Activated CD4-positive, alpha-beta memory T cell treated with anti-CD3 and anti-CD28 coated beads for 36 hours (primary cell): Measurements from ENCODE around the gene NEK6. TPM values are rescaled to one million over a fixed set of nuclear protein-coding genes. Genes with fewer than 3 reads are reported as not detected.

ENCODE experiments used
- CTCF ChIA-PET: fragments of 350-600 bp; sonication (Branson Sonifier 250); formaldehyde crosslinking; loops from one replicate; lab custom pipeline; 2021; ENCODE audit warnings: antibody characterized with exemption, inconsistent platforms; lab: Charles Lee
- POLR2A ChIA-PET: fragments of 350-600 bp; sonication (Branson Sonifier 250); formaldehyde crosslinking; loops from one replicate; lab custom pipeline; 2021; ENCODE audit warnings: antibody characterized with exemption; lab: Charles Lee
- DNase-seq: peaks from one replicate; pipeline ENCODE4 v3.0.0-alpha.2; 2020
- H3K27ac Mint-ChIP-seq: one replicate; pipeline ENCODE4 v1.8.0; 2021; ENCODE audit warnings: mixed read lengths
- H3K27me3 Mint-ChIP-seq: one replicate; pipeline ENCODE4 v1.8.0; 2021; ENCODE audit warnings: mixed read lengths
- H3K36me3 Mint-ChIP-seq: one replicate; pipeline ENCODE4 v1.8.0; 2021; ENCODE audit warnings: mixed read lengths
- H3K4me1 Mint-ChIP-seq: one replicate; pipeline ENCODE4 v1.8.0; 2021; ENCODE audit warnings: low read depth, mixed read lengths
- H3K4me3 Mint-ChIP-seq: one replicate; pipeline ENCODE4 v1.8.0; 2021; ENCODE audit warnings: mild to moderate bottlenecking, mixed read lengths
- H3K9me3 Mint-ChIP-seq: one replicate; pipeline ENCODE4 v1.8.0; 2021; ENCODE audit warnings: mixed read lengths
- intact Hi-C: fragments of 100-400 bp; cut with micrococcal nuclease; formaldehyde crosslinking; loops from one replicate; pipeline ENCODE4 v1.15.1; 2023
- total RNA-seq, 2 experiments: library from RNA; stranded (reverse); gene quantifications; one replicate each; pipeline ENCODE4 v1.2.3, GENCODE V29; 2021

Gene NEK6
- total RNA-seq, 2 experiments from 2014 or later: 16.1 to 18.8 TPM

DNA sequence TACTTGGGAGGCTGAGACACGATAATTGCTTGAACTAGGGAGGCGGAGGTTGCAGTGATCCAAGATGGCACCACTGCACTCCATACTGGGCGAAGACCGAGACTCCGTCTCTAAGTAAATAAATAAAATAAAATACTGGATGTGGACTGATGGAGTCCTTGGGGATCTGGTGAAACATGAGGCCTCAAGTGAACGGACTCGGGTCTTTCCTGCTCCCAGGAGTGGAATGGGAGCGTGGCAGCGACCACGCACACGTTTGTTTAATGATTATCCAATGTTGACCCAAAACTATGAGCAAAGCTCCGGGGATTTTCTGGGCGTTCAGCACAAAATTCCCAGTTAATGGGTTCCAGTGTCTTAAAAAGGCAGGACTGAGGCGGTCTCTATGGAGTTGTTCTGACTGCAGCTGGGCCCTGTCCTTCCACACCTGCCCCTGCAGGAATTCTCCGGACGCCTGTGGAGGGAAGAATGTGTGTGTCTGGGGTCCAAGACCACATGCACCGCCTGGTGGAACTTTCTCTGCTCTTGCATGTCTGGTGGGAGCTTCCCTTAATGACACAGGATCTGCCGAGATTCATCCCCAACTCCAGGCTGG is 26.6 kb downstream of the NEK6 start:
- Mint-ChIP-seq H3K9me3 (no peaks in the 10 kb centered on the region), H3K4me3 (no peak overlapping the region), H3K27ac (no peak overlapping the region), H3K36me3 (peaks cover 3% of the 10 kb centered on the region), H3K27me3 (no peaks in the 10 kb centered on the region), H3K4me1 (peaks cover 30% of the 10 kb centered on the region)
- no peak for DNase-seq
- ChIA-PET CTCF (no interaction called here), POLR2A (no interaction called here)
- intact Hi-C loops: no loop called here

DNA sequence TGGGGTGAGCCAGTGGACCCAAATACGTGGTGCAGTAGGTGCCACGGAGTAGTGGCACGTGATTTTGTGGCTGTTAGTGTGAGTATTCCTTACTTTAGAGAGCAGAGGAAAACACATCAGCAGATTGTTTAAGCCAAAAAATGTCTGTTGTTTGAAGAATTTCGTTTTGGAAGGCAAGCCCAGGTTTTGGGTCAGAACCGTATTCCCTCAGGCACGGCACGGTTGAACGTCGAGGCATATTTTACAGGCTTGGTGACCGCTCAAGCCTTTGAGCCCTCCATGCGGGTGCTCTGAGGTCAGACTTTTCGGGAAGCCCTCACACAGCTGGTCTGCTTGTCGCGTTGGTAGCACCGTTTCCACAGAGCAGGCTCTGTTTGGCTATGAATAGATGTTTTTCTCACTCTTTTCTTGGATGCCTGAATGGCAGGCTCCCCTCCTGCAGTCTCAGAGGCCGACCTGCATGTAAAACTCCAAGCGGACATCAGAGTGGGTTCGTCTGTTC is 27.2 kb downstream of the NEK6 start:
- POLR2A ChIA-PET: no interaction called here
- H3K9me3 Mint-ChIP-seq: no peaks in the 10 kb centered on the region
- H3K27ac Mint-ChIP-seq: peak overlapping the region; percentile 99
- H3K27me3 Mint-ChIP-seq: no peaks in the 10 kb centered on the region
- H3K36me3 Mint-ChIP-seq: peaks cover 3% of the 10 kb centered on the region
- H3K4me3 Mint-ChIP-seq: no peak overlapping the region
- peaks cover 30% of the 10 kb centered on the region for H3K4me1 Mint-ChIP-seq
- intact Hi-C loops: no loop called here
- CTCF ChIA-PET: interaction anchor here (1.1 to 1.7 kb wide), 2 partner anchors 35 to 158 kb away, joined by 3 to 5 read pairs; no protein-coding TSS in a partner anchor
- no peak for DNase-seq

DNA sequence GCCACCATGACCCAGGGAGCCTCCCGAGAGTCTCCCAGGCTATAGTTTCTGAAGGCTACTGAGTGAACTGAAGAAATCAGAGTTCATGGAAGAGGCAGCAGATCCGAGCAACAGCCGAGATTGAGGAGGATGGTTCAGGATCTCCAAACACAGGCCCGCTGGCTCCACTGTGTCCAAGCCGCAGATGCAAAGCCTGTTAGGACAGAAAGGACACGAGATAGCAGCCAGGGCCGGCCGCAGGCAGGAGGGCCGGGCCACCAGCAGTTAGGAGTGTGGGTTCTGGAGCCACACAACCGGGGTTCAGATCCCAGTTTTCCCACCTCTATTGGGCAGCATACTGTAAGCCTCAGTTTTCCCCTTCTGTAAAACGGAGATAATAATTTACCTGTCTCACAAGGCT is 27.7 kb downstream of the NEK6 start:
- H3K27ac Mint-ChIP-seq: peak overlapping the region; percentile 99
- no peak for DNase-seq
- peaks cover 30% of the 10 kb centered on the region for H3K4me1 Mint-ChIP-seq
- ChIA-PET CTCF (interaction anchor here (1.1 to 1.7 kb wide), 3 partner anchors 35 to 159 kb away, joined by 3 to 5 read pairs (median 3); no protein-coding TSS in a partner anchor), POLR2A (interaction anchor here (1.0 kb wide), 1 partner anchor 28 kb away, joined by 4 read pairs; the partner anchor contains the start of gene NEK6)
- H3K27me3 Mint-ChIP-seq: no peaks in the 10 kb centered on the region
- intact Hi-C loops: no loop called here
- H3K9me3 Mint-ChIP-seq: no peaks in the 10 kb centered on the region
- peaks cover 3% of the 10 kb centered on the region for H3K36me3 Mint-ChIP-seq
- H3K4me3 Mint-ChIP-seq: no peak overlapping the region

- H3K4me3 Mint-ChIP-seq: peak overlapping the region; percentile 70
- H3K36me3 Mint-ChIP-seq: peaks cover 3% of the 10 kb centered on the region
- DNase-seq: peak; percentile 79
- H3K27ac Mint-ChIP-seq: peak overlapping the region; percentile 99
- CTCF ChIA-PET: interaction anchor here (1.1 to 1.7 kb wide), 3 partner anchors 35 to 159 kb away, joined by 3 to 5 read pairs (median 3); no protein-coding TSS in a partner anchor
- no peaks in the 10 kb centered on the region for H3K9me3 Mint-ChIP-seq
- H3K4me1 Mint-ChIP-seq: peaks cover 34% of the 10 kb centered on the region
- H3K27me3 Mint-ChIP-seq: no peaks in the 10 kb centered on the region
- POLR2A ChIA-PET: interaction anchor here (1.0 to 1.4 kb wide), 2 partner anchors 28 to 69 kb away, joined by 3 to 4 read pairs; partner anchors contain the start of gene NEK6
- intact Hi-C loops: loop anchor here (1.0 kb wide), 3 partner anchors 32 to 84 kb away; no protein-coding TSS in a partner anchor
Measured at GRCh38 chr9:124285903-124286291, 28.1 kb downstream of the NEK6 start.

- intact Hi-C loops: loop anchor here (1.0 kb wide), 3 partner anchors 32 to 84 kb away; no protein-coding TSS in a partner anchor
- H3K27ac Mint-ChIP-seq: peak overlapping the region; percentile 99
- no peaks in the 10 kb centered on the region for H3K27me3 Mint-ChIP-seq
- H3K36me3 Mint-ChIP-seq: peaks cover 3% of the 10 kb centered on the region
- ChIA-PET CTCF (interaction anchor here (1.1 to 1.7 kb wide), 3 partner anchors 34 to 160 kb away, joined by 3 to 5 read pairs (median 3); no protein-coding TSS in a partner anchor), POLR2A (interaction anchor here (0.6 to 1.4 kb wide), 4 partner anchors 29 to 77 kb away, joined by 3 to 4 read pairs (median 3); partner anchors contain the start of gene NEK6)
- H3K9me3 Mint-ChIP-seq: no peaks in the 10 kb centered on the region
- peaks cover 39% of the 10 kb centered on the region for H3K4me1 Mint-ChIP-seq
- DNase-seq: peak; percentile 85
- peak overlapping the region; percentile 70 for H3K4me3 Mint-ChIP-seq
Measured at GRCh38 chr9:124286292-124286931, 28.7 kb downstream of the NEK6 start.

DNA sequence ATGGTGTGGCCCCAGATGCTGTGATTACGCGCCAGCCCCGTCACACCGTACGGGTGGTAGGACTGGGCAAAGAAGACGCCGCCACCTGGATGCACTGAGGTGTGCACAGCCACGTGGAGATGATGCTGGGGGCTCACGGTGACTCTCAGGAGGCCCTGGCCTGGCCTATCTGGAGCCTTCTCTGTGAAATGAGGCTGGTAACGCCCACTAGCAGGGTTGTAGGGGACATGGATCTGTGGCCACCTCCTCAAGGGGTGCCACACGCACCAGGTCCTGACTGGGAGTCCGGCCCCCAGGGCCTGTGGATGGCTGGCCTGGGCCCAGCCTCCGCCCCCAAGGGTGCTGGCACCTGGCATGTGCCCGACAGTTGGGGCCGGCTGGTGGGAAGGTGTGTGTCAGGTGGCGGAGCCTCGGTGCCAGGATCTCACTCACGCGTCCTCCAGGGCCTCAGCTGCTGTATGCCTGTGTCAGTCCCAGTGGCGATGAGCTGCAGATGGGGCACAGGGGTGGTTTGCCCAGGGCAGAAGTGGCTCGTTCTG is 32.4 kb downstream of the NEK6 start:
- intact Hi-C loops: no loop called here
- ChIA-PET POLR2A (no interaction called here), CTCF (interaction anchor here (1.1 to 1.3 kb wide), 2 partner anchors 15 to 156 kb away, joined by 3 read pairs; no protein-coding TSS in a partner anchor)
- peaks cover 3% of the 10 kb centered on the region for H3K36me3 Mint-ChIP-seq
- no peaks in the 10 kb centered on the region for H3K27me3 Mint-ChIP-seq
- H3K4me3 Mint-ChIP-seq: no peak overlapping the region
- peaks cover 57% of the 10 kb centered on the region for H3K4me1 Mint-ChIP-seq
- no peaks in the 10 kb centered on the region for H3K9me3 Mint-ChIP-seq
- DNase-seq: no peak
- no peak overlapping the region for H3K27ac Mint-ChIP-seq

DNA sequence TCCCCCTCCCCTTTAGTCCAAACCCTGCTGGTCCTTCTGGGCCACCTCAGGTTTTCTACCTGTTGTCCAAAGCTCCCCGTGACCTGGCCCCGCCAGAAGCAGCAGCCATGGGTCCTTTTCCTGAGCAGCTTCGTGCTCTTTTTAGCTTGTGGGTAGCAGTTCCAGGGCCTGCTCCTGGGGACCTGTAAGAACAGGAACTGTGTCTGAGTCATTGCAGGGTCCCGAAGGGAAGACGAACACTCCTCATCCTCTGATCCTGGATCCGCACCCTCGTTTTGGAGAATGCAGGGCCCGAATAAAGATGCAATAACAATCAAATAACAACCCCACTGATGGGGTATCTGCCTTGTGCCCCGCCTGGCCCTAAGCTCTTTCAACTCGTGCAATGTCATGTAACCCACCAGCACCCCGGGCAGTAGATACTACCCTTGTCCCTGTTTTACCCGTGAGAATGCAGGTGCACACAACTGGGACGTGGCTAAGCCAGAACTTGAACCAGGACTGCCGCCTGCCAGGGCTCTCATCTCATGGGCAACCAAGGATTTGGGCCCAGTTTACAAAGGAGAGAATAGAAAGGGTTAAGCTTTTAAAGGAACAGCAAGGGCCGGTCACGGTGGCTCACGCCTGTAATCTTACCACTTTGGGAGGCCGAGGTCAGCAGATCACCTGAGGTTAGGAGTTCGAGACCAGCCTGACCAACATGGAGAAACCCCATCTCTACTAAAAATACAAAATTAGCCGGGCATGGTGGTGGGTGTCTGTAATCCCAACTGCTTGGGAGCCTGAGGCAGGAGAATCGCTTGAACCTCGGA is 33.2 kb downstream of the NEK6 start:
- H3K27ac Mint-ChIP-seq: peak overlapping the region; percentile 53
- no peaks in the 10 kb centered on the region for H3K27me3 Mint-ChIP-seq
- peaks cover 48% of the 10 kb centered on the region for H3K4me1 Mint-ChIP-seq
- ChIA-PET POLR2A (no interaction called here), CTCF (interaction anchor here (0.7 to 2.6 kb wide), 7 partner anchors 14 to 164 kb away, joined by 3 to 14 read pairs (median 3); no protein-coding TSS in a partner anchor)
- H3K4me3 Mint-ChIP-seq: no peak overlapping the region
- DNase-seq: no peak
- H3K36me3 Mint-ChIP-seq: peaks cover 3% of the 10 kb centered on the region
- H3K9me3 Mint-ChIP-seq: no peaks in the 10 kb centered on the region
- intact Hi-C loops: no loop called here

GRCh38 chr9:124291801-124292396 is 34.1 kb downstream of the NEK6 start:
- intact Hi-C loops: no loop called here
- H3K4me1 Mint-ChIP-seq: peaks cover 39% of the 10 kb centered on the region
- no peaks in the 10 kb centered on the region for H3K27me3 Mint-ChIP-seq
- H3K27ac Mint-ChIP-seq: peak overlapping the region; percentile 38
- no peaks in the 10 kb centered on the region for H3K9me3 Mint-ChIP-seq
- peaks cover 3% of the 10 kb centered on the region for H3K36me3 Mint-ChIP-seq
- peak overlapping the region; percentile 26 for H3K4me3 Mint-ChIP-seq
- POLR2A ChIA-PET: no interaction called here
- CTCF ChIA-PET: interaction anchor here (0.7 to 2.6 kb wide), 5 partner anchors 28 to 165 kb away, joined by 3 to 14 read pairs (median 4); no protein-coding TSS in a partner anchor
- DNase-seq: peak; percentile 76

DNA sequence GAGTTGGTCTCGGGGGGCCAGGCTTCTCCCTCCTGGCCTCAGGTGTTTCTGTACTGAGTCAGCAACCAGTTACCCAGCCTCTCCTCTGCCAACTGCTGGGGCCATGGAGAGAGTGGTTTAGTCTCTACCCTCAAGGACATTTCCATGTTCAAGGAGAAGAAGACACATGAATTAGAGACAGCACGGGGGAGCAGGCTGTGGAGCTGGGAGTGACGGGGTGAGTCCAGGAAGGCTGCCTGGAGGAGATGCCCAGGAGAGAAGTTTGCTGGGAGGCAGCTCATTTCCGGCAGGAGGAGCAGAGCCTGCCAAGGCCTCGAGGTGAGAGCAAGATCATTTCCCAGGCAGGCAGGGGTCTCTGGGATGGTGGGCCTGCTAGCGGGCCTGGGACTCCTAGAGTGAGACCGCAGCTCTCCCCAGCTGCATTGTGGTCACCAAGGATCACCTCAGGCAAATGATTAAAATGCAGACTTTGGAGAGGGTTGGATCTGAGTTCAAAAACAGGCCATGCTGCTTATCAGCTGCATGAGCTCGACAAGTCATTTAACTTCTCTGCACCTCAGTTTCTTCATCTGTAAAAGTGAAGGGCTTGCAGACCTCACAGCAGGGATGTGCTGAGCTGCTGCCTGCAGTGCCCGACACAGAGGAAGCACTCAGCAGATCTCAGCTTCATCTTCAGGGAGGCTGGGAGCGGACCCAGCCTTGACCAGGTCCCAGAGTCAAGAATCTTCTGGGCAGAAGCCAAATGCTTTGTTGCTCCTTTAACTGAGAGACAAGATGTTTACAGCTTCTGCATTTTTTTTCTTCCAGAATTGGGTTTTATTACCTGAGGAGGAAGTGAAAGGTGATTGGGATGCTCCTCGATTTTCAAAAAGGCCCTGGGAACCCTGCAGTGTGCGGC is 35.2 kb downstream of the NEK6 start:
- CTCF ChIA-PET: interaction anchor here (1.4 to 2.6 kb wide), 3 partner anchors 27 to 166 kb away, joined by 3 to 14 read pairs (median 8); no protein-coding TSS in a partner anchor
- peak overlapping the region; percentile 4 for H3K4me3 Mint-ChIP-seq

More for the DNA sequence above, 35.2 kb downstream of the NEK6 start:
- Mint-ChIP-seq H3K4me1 (peaks cover 28% of the 10 kb centered on the region), H3K27me3 (no peaks in the 10 kb centered on the region), H3K36me3 (peaks cover 3% of the 10 kb centered on the region), H3K9me3 (no peaks in the 10 kb centered on the region), H3K27ac (no peak overlapping the region)
- POLR2A ChIA-PET: no interaction called here
- no peak for DNase-seq
- intact Hi-C loops: no loop called here
